Fibroblast of upper back skin (primary cell): ENCODE data around the gene DYNC2I2.
"Not testable (repeated sequence)": the region's sequence is repeated elsewhere in the genome, so short reads cannot be mapped to it uniquely, and the experiment has no call there.

Experiments
- DNase-seq: peaks from one replicate; pipeline ENCODE4 v3.0.0-alpha.2; 2013

DYNC2I2 gene

DNA sequence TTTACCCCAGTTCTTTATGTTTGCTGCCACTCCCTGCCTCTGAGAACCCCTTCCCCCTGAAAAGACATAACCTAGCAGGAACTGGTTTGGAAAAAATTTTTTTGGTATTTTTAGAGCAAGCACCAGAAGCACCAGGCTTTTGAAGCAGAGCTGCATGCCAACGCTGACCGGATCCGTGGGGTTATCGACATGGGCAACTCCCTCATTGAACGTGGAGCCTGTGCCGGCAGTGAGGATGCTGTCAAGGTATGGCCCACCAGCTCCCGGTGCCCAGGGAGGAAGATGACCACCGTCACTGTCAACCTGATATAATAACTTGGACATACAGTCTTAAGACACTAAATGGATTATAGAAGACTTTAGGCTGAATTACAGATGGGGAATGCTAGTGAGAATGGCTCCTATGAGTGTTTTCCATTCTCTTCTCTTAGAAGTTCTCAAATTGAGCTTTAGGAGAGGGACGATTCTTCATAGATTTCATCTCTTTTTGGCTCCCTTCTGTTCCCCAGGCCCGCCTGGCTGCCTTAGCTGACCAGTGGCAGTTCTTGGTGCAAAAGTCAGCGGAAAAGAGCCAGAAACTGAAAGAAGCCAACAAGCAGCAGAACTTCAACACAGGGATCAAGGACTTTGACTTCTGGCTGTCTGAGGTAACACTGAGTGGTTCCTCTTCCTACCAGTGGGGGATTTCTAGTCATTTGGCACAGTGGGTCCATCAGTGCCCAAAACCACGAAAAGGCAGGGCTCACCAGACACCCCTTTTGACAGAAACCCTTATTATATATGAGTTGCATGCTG lies 44.9 kb downstream of the DYNC2I2 start:
- DNase-seq, result no peak

GRCh38 chr9:128610897-128611296 lies 45.8 kb downstream of the DYNC2I2 start:
- DNase-seq, result no peak

- no peak for DNase-seq
Observed at GRCh38 chr9:128607642-128608350, 48.9 kb downstream of the DYNC2I2 start.

DNA sequence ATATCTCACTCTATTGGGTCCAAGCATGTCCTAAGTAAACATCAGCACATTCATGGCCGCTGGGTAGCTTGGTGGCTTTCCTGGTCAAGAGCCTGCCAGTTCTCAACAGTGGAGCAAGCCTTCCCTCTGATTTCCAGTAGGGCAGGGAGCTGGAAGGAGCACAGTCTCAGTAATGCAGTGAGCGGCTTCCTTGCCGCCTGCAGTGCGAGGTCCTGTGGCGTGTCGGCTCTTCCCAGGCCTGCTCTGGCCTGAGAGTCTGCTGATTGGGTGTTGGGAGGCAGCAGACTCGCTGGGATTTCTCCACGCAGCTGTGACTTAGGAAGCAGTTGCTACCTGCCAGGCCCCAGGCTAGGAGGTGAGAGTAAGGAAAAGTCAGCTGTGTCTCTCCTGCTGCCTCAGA lies 53.0 kb downstream of the DYNC2I2 start:
- DNase-seq, result no peak

- DNase-seq, result no peak
Observed at GRCh38 chr9:128600099-128600498, 56.5 kb downstream of the DYNC2I2 start.

GRCh38 chr9:128595471-128595870 lies 61.2 kb downstream of the DYNC2I2 start:
- DNase-seq, result no peak

- DNase-seq, result no peak
Observed at GRCh38 chr9:128593856-128594255, 62.8 kb downstream of the DYNC2I2 start.

DNA sequence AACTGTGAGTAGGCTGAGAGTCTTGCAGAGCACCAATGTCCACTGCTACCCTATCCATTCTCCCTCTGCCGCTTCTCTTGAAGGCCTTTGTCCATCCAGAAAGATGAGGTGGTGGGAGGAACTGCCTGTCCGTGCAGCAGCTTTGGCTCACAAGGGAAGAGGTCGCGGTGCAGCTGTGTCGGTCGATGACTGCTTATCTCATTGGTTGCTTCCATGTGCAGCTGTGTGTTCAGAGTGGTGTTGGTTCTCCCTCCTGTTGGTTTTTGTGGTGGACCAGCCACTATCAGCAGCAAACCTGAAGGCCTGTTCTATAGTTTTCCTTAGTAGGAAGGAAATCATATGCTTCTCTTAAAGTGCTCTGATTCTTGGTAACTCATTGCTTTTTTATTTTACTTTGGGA lies 63.6 kb downstream of the DYNC2I2 start:
- no peak for DNase-seq

DNA sequence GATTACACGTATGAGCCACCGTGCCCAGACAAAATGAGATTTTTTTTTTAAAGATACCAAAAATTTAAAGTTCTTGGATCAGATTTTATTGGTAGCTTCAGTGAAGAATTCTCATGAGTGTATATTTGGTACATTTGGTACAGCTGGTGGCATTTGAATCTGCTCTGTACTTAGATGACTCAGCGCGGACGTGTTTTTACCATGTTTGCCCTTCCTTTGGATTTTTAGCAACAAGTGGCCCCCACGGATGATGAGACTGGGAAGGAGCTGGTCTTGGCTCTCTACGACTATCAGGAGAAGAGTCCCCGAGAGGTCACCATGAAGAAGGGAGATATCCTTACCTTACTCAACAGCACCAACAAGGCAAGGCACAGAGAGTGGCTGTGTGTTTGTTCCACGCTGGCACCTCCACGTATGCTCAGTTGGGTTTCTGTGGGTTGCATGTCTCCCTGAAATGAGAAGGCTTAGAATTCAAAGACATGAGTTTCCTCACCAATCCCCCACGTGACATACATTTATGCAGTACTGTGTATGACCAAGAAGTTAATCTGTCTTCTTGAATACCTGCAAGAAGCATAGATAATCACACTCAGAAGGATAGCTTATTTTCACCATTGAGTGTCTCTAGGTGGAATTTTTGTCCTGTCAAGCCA lies 67.9 kb downstream of the DYNC2I2 start:
- DNase-seq, result no peak

- DNase-seq, result no peak
Observed at GRCh38 chr9:128587453-128587852, 69.2 kb downstream of the DYNC2I2 start.

DNA sequence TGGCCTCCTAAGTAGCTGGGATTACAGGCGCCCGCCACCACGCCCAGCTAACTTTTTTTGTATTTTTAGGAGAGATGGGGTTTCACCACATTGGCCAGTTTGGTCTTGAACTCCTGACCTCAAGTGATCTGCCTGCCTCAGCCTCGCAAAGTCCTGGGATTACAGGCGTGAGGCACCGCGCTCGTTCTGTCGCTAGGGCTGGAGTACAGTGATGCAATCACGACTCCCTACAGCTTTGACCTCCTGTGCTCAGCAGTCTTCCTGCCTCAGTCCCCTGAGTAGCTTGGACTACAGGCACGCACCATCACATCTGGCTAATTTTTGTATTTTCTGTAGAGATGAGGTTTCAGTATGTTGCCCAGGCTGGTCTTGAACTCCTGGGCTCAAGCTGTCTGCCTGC lies 69.7 kb downstream of the DYNC2I2 start:
- not testable (repeated sequence) for DNase-seq

GRCh38 chr9:128585155-128585554 lies 71.5 kb downstream of the DYNC2I2 start:
- DNase-seq, result not testable (repeated sequence)
